Ishikawa (cell line): ENCODE data around the gene SLK.

ENCODE experiments used
- CEBPB ChIP-seq: IDR thresholded peaks from 2 replicates; pipeline ENCODE4 v1.6.1; 2012
- EGR1 ChIP-seq: IDR thresholded peaks from 2 replicates; pipeline ENCODE4 v1.6.1; 2012
- EP300 ChIP-seq: IDR thresholded peaks from 2 replicates; pipeline ENCODE4 v1.6.1; 2012; ENCODE audit warnings: borderline replicate concordance
- FOXM1 ChIP-seq: IDR thresholded peaks from 2 replicates; pipeline ENCODE4 v1.6.1; 2012; ENCODE audit warnings: low read depth, borderline replicate concordance
- MAX ChIP-seq: IDR thresholded peaks from 2 replicates; pipeline ENCODE4 v1.6.1; 2012
- RAD21 ChIP-seq: IDR thresholded peaks from 2 replicates; pipeline ENCODE4 v1.6.1; 2012; ENCODE audit warnings: low read depth
- REST ChIP-seq: IDR thresholded peaks from 2 replicates; pipeline ENCODE4 v1.6.1; 2012; ENCODE audit warnings: low read depth, mild to moderate bottlenecking
- TAF1 ChIP-seq: IDR thresholded peaks from 2 replicates; pipeline ENCODE4 v1.6.1; 2012; ENCODE audit warnings: low read depth, mild to moderate bottlenecking
- TCF12 ChIP-seq: IDR thresholded peaks from 2 replicates; pipeline ENCODE4 v1.6.1; 2012; ENCODE audit warnings: low read depth
- TEAD4 ChIP-seq: IDR thresholded peaks from 2 replicates; pipeline ENCODE4 v1.6.1; 2012
- ZBTB7A ChIP-seq: IDR thresholded peaks from 2 replicates; pipeline ENCODE4 v1.6.1; 2012; ENCODE audit warnings: low read depth

- TF ChIP-seq REST = no peak
- no peak for TF ChIP-seq EP300
- TF ChIP-seq FOXM1 = no peak
- TF ChIP-seq TEAD4 = no peak
- TF ChIP-seq RAD21 = no peak
- no peak for TF ChIP-seq TCF12
- no peak for TF ChIP-seq ZBTB7A
- TF ChIP-seq MAX = no peak
- no peak for TF ChIP-seq EGR1
- TF ChIP-seq TAF1 = no peak
- TF ChIP-seq CEBPB = no peak
Observed at GRCh38 chr10:103932271-103932670, 34.7 kb upstream of the SLK start.
